Loucy (cell line): ENCODE measurements around the gene INTS12.

Source experiments
- CTCF ChIP-seq: fragments of 200-600 bp; sonication (generic); conservative IDR thresholded peaks from 2 replicates; pipeline ENCODE4 v1.5.1; 2014; ENCODE audit warnings: mild to moderate bottlenecking, antibody characterized with exemption, low read length
- EZH2phosphoT487 ChIP-seq: fragments of 200-600 bp; IDR thresholded peaks from 2 replicates; pipeline ENCODE4 v1.6.1; 2018; ENCODE audit warnings: antibody characterized with exemption, mild to moderate bottlenecking, moderate library complexity, borderline replicate concordance

GRCh38 chr4:105641845-105642244 lies 66.6 kb downstream of the INTS12 start:
- TF ChIP-seq CTCF: no peak
- TF ChIP-seq EZH2phosphoT487: no peak
